Mesothelial cell of epicardium (in vitro differentiated cells): ENCODE data around the gene SYNE2. TPM values are rescaled to one million over a fixed set of nuclear protein-coding genes. Genes with fewer than 3 reads are reported as not detected.

Source experiments
- DNase-seq, 2 experiments: peaks; one replicate each; pipeline ENCODE4 v3.0.0; 2021; ENCODE audit warnings: low spot score in 2 of 2; ENCODE audit not compliant: unreplicated experiment in 2 of 2
- H3K27ac Mint-ChIP-seq: 2 replicates; pipeline ENCODE4 v1.8.0; 2021; ENCODE audit warnings: mixed read lengths
- H3K27me3 Mint-ChIP-seq: 2 replicates; pipeline ENCODE4 v1.8.0; 2021; ENCODE audit warnings: low read depth, mixed read lengths
- H3K36me3 Mint-ChIP-seq: 2 replicates; pipeline ENCODE4 v1.8.0; 2021; ENCODE audit warnings: mixed read lengths
- H3K4me1 Mint-ChIP-seq: 2 replicates; pipeline ENCODE4 v1.8.0; 2021; ENCODE audit warnings: mixed read lengths
- H3K4me3 Mint-ChIP-seq: 2 replicates; pipeline ENCODE4 v1.8.0; 2021; ENCODE audit warnings: mild to moderate bottlenecking, moderate library complexity, mixed read lengths
- H3K9me3 Mint-ChIP-seq: 2 replicates; pipeline ENCODE4 v1.8.0; 2021; ENCODE audit warnings: mixed read lengths
- total RNA-seq: library from RNA; stranded (reverse); gene quantifications from 3 replicates; pipeline ENCODE4 v1.2.1, GENCODE V29; 2021
- TF ChIP-seq, protein P1 (sequence below): fragments of 200-600 bp; sonication (generic); IDR thresholded peaks from one replicate; pipeline ENCODE4 v1.5.0; 2021; ENCODE audit warnings: antibody characterized with exemption; ENCODE audit not compliant: unreplicated experiment

The SYNE2 gene
- total RNA-seq, 1 donor from 2014 or later: 87.1 TPM

DNA sequence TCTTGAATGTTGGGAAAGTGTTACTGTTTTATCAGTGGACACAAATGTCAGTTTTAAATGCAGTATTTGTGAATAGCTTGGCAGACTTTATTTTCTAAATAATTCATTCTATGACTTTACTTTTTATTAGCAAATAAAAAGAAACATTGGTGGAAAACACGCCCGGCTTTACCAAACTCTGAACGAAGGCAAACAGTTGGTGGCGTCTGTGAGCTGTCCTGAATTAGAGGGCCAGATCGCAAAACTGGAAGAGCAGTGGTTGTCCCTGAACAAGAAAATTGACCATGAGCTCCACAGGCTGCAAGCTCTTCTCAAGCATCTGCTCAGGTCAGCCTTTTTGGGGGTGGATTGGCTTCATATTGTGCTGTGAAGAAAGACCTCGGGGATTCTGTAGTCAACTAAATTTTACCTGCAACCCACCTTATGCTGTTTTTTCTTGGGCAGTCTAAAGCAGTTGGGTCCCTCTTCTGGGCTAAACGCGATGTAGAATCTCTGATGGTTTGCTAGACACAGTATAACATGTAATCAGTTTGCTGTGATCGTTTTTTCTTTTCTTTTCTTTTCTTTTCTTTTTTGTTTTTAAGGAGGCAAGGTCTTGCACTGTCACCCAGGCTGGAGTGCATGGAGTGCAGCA is 285.0 kb downstream of the SYNE2 start:
- TF ChIP-seq, protein P1, sequence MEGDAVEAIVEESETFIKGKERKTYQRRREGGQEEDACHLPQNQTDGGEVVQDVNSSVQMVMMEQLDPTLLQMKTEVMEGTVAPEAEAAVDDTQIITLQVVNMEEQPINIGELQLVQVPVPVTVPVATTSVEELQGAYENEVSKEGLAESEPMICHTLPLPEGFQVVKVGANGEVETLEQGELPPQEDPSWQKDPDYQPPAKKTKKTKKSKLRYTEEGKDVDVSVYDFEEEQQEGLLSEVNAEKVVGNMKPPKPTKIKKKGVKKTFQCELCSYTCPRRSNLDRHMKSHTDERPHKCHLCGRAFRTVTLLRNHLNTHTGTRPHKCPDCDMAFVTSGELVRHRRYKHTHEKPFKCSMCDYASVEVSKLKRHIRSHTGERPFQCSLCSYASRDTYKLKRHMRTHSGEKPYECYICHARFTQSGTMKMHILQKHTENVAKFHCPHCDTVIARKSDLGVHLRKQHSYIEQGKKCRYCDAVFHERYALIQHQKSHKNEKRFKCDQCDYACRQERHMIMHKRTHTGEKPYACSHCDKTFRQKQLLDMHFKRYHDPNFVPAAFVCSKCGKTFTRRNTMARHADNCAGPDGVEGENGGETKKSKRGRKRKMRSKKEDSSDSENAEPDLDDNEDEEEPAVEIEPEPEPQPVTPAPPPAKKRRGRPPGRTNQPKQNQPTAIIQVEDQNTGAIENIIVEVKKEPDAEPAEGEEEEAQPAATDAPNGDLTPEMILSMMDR: no peak
- DNase-seq: no peak
- Mint-ChIP-seq H3K27ac (no peak overlapping the region), H3K9me3 (no peaks in the 10 kb centered on the region), H3K4me3 (no peak overlapping the region), H3K4me1 (no peaks in the 10 kb centered on the region), H3K36me3 (peaks cover 34% of the 10 kb centered on the region), H3K27me3 (no peaks in the 10 kb centered on the region)

DNA sequence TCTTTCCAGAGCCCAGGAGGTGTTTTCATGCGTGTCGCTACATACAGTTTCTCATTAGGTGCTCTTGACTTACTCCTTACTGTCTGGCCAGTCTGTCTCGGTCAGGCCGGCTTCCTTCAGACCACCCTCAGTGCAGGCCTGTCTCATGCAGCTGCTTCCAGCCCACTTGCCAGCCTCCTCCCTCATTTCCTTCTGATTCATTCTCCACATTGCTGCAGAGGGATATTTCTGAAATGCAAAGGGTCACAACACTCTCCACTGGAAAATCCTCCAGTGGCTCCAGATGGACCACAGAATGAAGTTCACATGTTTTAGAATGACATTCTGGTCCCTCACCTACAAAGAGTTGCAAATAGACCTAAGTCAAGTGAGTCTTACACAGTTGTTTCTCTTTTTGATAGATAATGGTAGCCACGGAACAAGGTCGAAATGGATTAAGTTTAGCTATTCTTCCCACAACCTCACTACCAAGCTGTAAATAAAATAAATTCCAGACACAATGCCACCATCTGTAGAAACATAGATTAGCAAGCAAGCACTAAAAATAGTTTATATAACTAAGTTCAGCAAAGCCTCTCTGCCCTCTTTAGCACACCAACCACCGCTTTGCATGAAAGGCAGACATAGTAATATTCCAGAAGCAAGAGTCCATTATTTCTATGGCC is 294.5 kb downstream of the SYNE2 start:
- H3K4me3 Mint-ChIP-seq: no peak overlapping the region
- no peak overlapping the region for H3K27ac Mint-ChIP-seq
- H3K27me3 Mint-ChIP-seq: no peaks in the 10 kb centered on the region
- no peak for DNase-seq
- H3K36me3 Mint-ChIP-seq: peaks cover 23% of the 10 kb centered on the region
- TF ChIP-seq, protein P1: no peak
- no peaks in the 10 kb centered on the region for H3K4me1 Mint-ChIP-seq
- no peaks in the 10 kb centered on the region for H3K9me3 Mint-ChIP-seq

DNA sequence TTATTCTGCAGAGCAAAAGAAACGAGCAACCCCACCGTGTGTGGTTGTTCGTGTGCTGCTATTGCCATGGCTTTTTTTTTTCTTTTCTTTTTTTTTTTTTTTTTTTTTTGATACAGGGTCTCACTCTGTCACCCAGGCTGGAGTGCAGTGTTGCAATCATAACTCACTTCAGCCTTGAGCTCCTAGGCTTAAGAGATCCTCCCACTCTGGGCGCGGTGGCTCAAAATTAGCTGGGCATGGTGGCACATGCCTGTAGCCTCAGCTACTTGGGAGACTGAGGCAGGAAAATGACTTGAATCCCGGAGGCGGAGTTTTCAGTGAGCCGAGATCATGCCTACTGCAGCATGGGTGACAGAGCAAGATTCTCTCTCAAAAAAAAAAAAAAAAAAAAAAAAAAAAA is 297.1 kb downstream of the SYNE2 start:
- no peak overlapping the region for H3K27ac Mint-ChIP-seq
- no peaks in the 10 kb centered on the region for H3K4me1 Mint-ChIP-seq
- H3K9me3 Mint-ChIP-seq: no peaks in the 10 kb centered on the region
- no peaks in the 10 kb centered on the region for H3K27me3 Mint-ChIP-seq
- DNase-seq: no peak
- peaks cover 25% of the 10 kb centered on the region for H3K36me3 Mint-ChIP-seq
- H3K4me3 Mint-ChIP-seq: no peak overlapping the region
- TF ChIP-seq, protein P1: no peak

DNA sequence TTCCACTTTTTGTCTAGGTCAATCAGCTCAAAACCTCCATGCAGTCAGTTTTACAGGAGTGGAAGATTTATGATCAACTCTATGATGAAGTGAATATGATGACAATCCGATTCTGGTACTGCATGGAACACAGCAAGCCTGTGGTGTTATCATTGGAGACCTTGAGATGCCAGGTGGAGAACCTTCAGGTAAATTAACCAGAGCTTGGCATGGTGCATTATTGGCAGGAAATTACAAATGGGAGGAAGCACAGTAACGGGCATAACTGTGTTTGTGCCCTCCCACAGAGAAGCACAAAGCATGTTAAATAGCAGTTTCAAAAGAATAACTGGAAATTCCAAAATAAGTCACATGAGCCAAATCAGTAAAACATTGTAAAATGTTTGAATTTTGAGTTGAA is 305.8 kb downstream of the SYNE2 start:
- H3K36me3 Mint-ChIP-seq: peaks cover 39% of the 10 kb centered on the region
- H3K4me1 Mint-ChIP-seq: peaks cover 2% of the 10 kb centered on the region
- TF ChIP-seq, protein P1: no peak
- no peak for DNase-seq
- no peaks in the 10 kb centered on the region for H3K27me3 Mint-ChIP-seq
- peaks cover 3% of the 10 kb centered on the region for H3K9me3 Mint-ChIP-seq
- no peak overlapping the region for H3K4me3 Mint-ChIP-seq
- H3K27ac Mint-ChIP-seq: no peak overlapping the region

DNA sequence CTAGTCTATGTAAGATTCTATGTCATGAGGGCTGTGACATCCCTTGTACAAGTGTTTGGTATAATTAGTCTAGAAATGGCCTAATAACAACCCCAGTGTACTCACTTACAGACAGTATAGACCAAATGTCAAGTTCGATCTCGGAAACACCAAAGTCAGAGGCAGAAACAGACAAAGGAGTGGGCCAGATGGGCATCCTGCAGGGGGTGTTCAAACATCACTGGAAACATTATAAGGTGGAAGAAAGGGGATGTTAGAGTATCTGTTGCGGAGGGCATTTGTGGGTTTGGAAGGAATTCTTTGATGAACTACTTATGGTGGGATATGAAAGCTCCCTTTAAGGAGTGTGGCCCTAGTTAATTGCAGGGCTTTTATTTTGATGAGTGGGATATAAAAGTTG is 306.8 kb downstream of the SYNE2 start:
- TF ChIP-seq, protein P1: no peak
- Mint-ChIP-seq H3K4me3 (no peak overlapping the region), H3K36me3 (peaks cover 38% of the 10 kb centered on the region), H3K9me3 (peaks cover 3% of the 10 kb centered on the region), H3K4me1 (peaks cover 2% of the 10 kb centered on the region), H3K27ac (no peak overlapping the region), H3K27me3 (no peaks in the 10 kb centered on the region)
- DNase-seq: no peak
